ENCODE results near the gene MYOT.
A peak's percentile ranks its signal among the peaks of the same experiment; 100 is the strongest.

The MYOT gene

DNA sequence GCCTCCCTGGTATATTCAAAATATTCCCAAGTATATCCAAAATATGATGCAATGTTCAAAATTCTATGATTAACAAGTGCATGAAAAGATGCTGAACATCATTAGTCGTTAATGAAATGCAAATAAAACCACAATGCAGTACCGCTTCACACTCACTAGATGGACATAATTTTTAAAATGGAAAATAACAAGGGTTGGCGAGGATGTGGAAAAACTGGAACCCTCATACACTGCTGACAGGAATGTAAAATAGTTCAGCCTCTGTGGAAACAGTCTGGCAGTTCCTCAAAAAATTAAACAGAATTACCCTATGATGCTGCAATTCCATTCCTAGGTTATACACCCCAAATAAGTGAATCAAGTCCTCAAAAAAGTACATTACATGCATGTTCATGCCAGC lies 36.1 kb upstream of the MYOT start:
- TF ChIP-seq POLR2A (IDR thresholded peaks at IDR 0.05; ENCODE audit: low read depth, low read length) (no peak), POLR2AphosphoS5 (IDR thresholded peaks at IDR 0.05; ENCODE audit: low read depth, low read length) (no peak)
- no peak for FAIRE-seq
- DNase-seq (ENCODE audit: insufficient read length, low spot score): no peak

DNA sequence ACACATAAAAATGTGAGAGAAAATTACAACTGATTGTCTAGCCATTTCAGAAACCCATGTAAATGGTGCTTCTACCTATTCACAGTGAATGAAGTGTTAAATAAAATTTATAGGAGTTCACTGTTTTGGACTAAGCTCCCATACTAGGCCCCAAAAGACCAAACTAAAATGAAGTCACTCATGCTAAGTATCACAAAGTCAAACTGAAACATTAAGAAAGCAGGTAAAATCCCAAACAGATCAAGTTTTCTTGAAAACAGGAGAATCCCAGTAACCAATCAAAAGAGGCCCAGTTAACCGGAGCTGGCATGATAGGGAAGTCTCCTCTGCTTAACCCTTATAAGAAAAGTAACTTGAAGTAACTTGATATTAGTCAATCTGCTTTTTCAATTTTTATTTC lies 35.2 kb upstream of the MYOT start:
- no peak for TF ChIP-seq TAF1 (IDR thresholded peaks at IDR 0.05; ENCODE audit: low read depth, low read length)
- no peak for TF ChIP-seq POLR2A (IDR thresholded peaks at IDR 0.05; ENCODE audit: low read depth, low read length)
- no peak for TF ChIP-seq PAX5 (IDR thresholded peaks at IDR 0.05; ENCODE audit: insufficient read depth, low read length, severe bottlenecking)
- no peak for TF ChIP-seq SPI1 (IDR thresholded peaks at IDR 0.05; ENCODE audit: low read depth, low read length)
- no peak for TF ChIP-seq POU2F2 (IDR thresholded peaks at IDR 0.05; ENCODE audit: low read depth, low read length)
- no peak for TF ChIP-seq POLR2AphosphoS5 (IDR thresholded peaks at IDR 0.05; ENCODE audit: low read depth, low read length)
- DNase-seq (ENCODE audit: insufficient read length, low spot score) (no peak), FAIRE-seq (no peak)

DNA sequence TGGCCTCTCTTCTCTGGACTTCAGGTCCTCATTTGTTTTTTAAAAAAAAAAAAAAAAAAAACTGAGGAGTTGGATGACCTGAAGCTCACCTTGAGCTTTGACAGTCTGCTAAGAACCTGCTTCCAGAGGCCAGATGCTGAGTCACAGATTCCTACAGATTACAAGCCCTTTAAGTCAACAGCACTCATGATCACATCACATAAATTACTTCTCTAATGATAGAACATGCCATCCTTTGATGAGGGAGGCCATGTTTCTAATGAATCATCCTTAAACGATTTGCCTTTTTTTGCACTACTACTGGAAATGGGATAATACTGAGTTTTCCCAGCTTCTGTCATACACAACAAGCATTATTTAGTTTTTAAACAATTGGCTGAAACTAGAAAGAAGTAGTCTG lies 34.2 kb upstream of the MYOT start:
- no peak for TF ChIP-seq POU2F2 (IDR thresholded peaks at IDR 0.05; ENCODE audit: low read depth, low read length)
- no peak for TF ChIP-seq TAF1 (IDR thresholded peaks at IDR 0.05; ENCODE audit: low read depth, low read length)
- TF ChIP-seq POLR2A (IDR thresholded peaks at IDR 0.05; ENCODE audit: low read depth, low read length): no peak
- TF ChIP-seq SPI1 (IDR thresholded peaks at IDR 0.05; ENCODE audit: low read depth, low read length): no peak
- no peak for TF ChIP-seq POLR2AphosphoS5 (IDR thresholded peaks at IDR 0.05; ENCODE audit: low read depth, low read length)
- no peak for TF ChIP-seq PAX5 (IDR thresholded peaks at IDR 0.05; ENCODE audit: insufficient read depth, low read length, severe bottlenecking)
- FAIRE-seq (no peak), DNase-seq (ENCODE audit: insufficient read length, low spot score) (no peak)

DNA sequence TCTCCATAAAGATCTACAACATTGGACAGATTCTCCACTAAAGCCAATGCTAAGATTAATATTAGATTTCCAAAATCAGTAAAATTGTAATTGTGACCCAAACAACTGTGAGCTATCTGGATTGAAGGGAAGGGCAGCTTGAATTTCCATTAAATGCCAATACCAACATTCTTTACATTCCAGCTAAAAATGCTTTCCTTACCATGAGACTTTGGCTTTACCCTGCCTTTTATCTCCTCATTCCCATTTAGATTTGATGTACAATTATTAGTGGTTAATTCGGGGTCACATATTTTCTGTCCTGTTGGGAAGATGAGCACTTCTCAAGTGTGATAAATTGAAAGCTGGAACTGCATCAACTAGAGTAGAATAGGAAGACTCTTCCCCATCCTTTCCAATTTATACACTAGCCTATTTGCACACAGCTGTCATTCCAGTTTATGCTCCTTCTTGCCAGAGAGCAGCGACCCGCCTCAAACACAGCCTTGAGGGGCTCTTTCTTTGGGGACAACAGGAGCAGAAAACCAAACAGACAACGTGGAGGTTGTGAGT lies 33.1 kb upstream of the MYOT start:
- TF ChIP-seq PAX5 (IDR thresholded peaks at IDR 0.05; ENCODE audit: insufficient read depth, low read length, severe bottlenecking) (no peak), POLR2AphosphoS5 (IDR thresholded peaks at IDR 0.05; ENCODE audit: low read depth, low read length) (no peak), SPI1 (IDR thresholded peaks at IDR 0.05; ENCODE audit: low read depth, low read length) (no peak), TAF1 (IDR thresholded peaks at IDR 0.05; ENCODE audit: low read depth, low read length) (no peak), POU2F2 (IDR thresholded peaks at IDR 0.05; ENCODE audit: low read depth, low read length) (no peak), POLR2A (IDR thresholded peaks at IDR 0.05; ENCODE audit: low read depth, low read length) (no peak)
- FAIRE-seq: no peak
- no peak for DNase-seq (ENCODE audit: insufficient read length, low spot score)

DNA sequence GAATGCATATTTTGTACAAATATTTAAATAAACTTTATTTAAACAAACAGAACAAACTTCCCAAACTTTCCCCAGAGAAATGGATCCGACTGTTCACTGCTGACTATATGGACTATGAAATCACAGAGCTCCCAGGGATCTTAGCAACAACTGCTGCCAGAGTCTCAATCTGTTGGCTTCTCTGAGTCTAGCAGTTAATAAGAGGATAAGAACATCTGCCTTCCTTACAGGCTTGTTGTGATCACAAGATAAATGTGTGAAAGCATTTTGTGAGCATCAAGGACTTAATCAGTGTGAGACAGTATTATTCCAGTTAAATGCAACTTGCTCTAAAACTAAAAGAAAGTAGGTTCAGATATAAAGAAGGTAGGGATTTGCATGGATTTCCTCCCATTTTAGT lies 31.4 kb upstream of the MYOT start:
- TF ChIP-seq TAF1 (IDR thresholded peaks at IDR 0.05; ENCODE audit: low read depth, low read length) (no peak), POLR2AphosphoS5 (IDR thresholded peaks at IDR 0.05; ENCODE audit: low read depth, low read length) (no peak), SPI1 (IDR thresholded peaks at IDR 0.05; ENCODE audit: low read depth, low read length) (no peak)
- FAIRE-seq (peak; percentile 65), DNase-seq (ENCODE audit: insufficient read length, low spot score) (no peak)

DNA sequence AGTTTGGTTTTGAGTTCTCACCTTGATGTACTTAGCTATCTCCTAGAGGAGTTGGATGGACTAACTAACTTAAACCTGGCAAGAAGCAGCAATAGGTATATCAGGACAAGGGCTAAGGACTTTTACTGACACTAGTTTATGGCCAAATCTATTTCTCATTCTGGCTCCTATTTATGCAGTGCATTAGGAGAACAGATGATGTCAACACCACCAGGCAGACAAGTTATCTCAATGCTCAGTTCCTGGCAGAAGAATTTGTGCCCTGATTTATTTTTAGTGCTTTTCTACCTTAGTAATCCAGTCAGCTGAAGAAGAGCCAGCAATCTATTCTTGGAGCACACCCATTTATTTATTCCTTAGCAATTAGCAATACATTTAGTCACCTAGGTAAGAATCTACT lies 30.7 kb upstream of the MYOT start:
- TF ChIP-seq POLR2AphosphoS5 (IDR thresholded peaks at IDR 0.05; ENCODE audit: low read depth, low read length) (no peak), TAF1 (IDR thresholded peaks at IDR 0.05; ENCODE audit: low read depth, low read length) (no peak)
- DNase-seq (ENCODE audit: insufficient read length, low spot score): no peak
- FAIRE-seq: no peak

DNA sequence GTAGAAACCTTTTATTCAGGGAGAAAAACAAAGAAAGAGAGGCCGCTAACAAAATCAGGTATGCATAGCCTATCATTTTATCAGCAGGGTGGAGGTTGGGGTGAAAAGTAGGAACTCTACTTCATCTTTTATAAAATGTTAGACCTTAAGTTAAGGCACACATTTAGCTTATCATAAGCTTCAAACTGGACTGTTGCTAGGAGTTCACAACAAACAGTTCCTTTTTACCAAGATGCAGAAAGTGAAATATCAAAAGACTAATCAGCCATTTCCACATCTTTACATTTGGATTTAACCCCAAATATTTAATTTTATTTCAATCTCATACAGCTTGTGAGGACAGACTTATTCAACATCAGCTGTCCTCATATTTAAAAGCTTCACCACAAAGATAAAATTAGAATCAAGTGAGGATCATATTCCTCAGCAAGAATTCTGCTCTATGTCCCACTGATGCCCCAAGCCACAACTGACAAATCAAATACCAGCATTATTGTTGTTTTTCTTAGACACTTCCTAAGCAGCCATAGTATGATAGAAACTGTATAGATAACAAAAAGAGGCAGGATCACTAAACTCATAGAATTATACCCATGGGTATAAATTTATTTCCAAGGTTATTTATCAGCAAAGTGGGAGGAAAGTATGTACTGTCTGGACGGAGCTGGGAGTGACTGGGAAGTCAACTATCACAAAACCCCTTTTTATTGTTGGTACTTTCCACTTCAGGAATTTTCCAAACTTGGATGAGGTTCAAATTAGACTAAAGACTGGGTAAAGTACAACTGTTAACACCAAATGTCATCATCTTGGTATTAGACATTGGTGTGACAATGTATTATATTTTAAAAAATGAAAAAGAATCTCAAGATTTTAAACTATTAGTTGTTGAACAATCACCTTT lies 29.9 kb upstream of the MYOT start:
- DNase-seq (ENCODE audit: insufficient read length, low spot score) (no peak), FAIRE-seq (no peak)
- TF ChIP-seq POLR2AphosphoS5 (IDR thresholded peaks at IDR 0.05; ENCODE audit: low read depth, low read length) (no peak), TAF1 (IDR thresholded peaks at IDR 0.05; ENCODE audit: low read depth, low read length) (no peak), SPI1 (IDR thresholded peaks at IDR 0.05; ENCODE audit: low read depth, low read length) (no peak), PAX5 (IDR thresholded peaks at IDR 0.05; ENCODE audit: insufficient read depth, low read length, severe bottlenecking) (no peak), POLR2A (IDR thresholded peaks at IDR 0.05; ENCODE audit: low read depth, low read length) (no peak), POU2F2 (IDR thresholded peaks at IDR 0.05; ENCODE audit: low read depth, low read length) (no peak)

DNA sequence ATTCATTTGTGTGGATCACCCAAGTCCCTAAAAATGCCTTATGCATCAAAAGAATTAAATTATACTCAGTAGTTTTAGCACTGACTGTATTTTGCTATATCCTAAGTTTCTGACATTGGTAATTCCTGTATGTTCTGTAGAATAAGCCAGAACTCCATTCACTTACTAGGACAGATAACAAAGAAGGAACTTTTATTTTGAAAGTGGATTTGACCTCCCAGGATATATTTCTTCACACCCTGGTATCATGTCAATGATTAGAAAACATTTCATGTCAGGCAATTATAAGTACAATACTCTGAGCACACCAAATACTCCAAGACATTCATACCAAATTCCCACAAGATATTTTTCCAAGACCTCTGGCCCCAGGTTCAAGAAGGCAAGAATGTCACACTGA lies 28.7 kb upstream of the MYOT start:
- no peak for DNase-seq (ENCODE audit: insufficient read length, low spot score)

DNA sequence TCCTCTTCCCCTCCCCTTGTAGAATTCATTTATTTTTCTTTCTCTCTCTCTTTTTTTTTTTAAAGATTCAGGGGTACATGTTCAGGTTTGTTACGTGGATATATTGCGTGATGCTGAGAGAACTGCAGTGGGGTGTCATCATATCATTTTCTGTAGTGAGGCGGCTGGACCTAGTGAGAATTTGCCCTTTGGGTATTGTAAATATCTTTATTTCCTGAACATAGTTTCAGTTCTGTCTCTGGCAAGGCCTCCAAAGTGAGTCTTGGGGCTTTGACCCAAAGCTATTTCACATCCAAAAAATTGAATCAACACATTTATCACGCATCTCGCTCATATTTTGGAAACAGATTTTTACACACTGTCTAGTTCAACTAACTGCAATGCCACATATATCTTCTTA lies 25.4 kb upstream of the MYOT start:
- no peak for FAIRE-seq
- no peak for TF ChIP-seq POU2F2 (IDR thresholded peaks at IDR 0.05; ENCODE audit: low read depth, low read length)
- TF ChIP-seq SPI1 (IDR thresholded peaks at IDR 0.05; ENCODE audit: low read depth, low read length): 0 out of 2 replicates have a peak, but pooled peaks have one; percentile 10
- DNase-seq (ENCODE audit: insufficient read length, low spot score): no peak

More for the DNA sequence above, 28.7 kb upstream of the MYOT start:
- no peak for TF ChIP-seq PAX5 (IDR thresholded peaks at IDR 0.05; ENCODE audit: insufficient read depth, low read length, severe bottlenecking)
- no peak for TF ChIP-seq POU2F2 (IDR thresholded peaks at IDR 0.05; ENCODE audit: low read depth, low read length)
- no peak for TF ChIP-seq POLR2AphosphoS5 (IDR thresholded peaks at IDR 0.05; ENCODE audit: low read depth, low read length)
- no peak for TF ChIP-seq POLR2A (IDR thresholded peaks at IDR 0.05; ENCODE audit: low read depth, low read length)
- no peak for TF ChIP-seq SPI1 (IDR thresholded peaks at IDR 0.05; ENCODE audit: low read depth, low read length)
- no peak for TF ChIP-seq TAF1 (IDR thresholded peaks at IDR 0.05; ENCODE audit: low read depth, low read length)
- no peak for FAIRE-seq

DNA sequence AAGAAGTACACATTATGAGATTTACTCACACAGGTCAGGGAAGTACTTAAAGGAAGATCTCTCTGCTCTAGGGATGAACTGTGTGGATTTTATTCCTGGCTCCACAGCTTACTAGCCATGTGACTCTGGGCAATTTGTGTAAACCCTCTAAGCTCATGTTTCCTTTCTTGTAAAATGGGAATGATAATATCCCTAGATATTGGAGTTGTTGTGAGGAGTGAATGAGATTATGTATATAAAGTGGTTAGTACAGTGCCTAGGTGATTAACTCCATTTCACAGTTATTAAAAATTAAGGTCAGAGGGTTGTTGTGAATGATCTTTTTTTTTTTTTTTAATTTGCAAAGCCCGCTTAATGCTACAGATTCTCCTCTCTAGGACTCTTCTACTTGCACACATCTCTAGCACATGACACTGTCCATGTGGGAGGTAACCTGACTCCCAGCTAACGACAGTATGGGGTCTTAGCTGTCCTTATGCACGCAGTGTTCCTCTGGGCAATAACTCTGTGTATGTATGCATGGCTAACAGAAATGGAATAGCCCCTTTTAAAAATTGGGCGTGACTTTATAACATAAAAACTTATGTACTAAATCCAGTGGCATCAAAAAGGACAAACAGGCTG lies 23.9 kb upstream of the MYOT start:
- DNase-seq (ENCODE audit: insufficient read length, low spot score) (no peak), FAIRE-seq (no peak)
- TF ChIP-seq TAF1 (IDR thresholded peaks at IDR 0.05; ENCODE audit: low read depth, low read length): no peak
- TF ChIP-seq PAX5 (IDR thresholded peaks at IDR 0.05; ENCODE audit: insufficient read depth, low read length, severe bottlenecking): no peak
- no peak for TF ChIP-seq POU2F2 (IDR thresholded peaks at IDR 0.05; ENCODE audit: low read depth, low read length)
- no peak for TF ChIP-seq POLR2AphosphoS5 (IDR thresholded peaks at IDR 0.05; ENCODE audit: low read depth, low read length)

Measured in GM12891 (cell line).